H1 (cell line): Measurements from ENCODE around the gene UPK1B. TPM values are rescaled to one million over a fixed set of nuclear protein-coding genes. Genes with fewer than 3 reads are reported as not detected.

ENCODE experiments used
- CTCF ChIP-seq, 3 experiments: IDR thresholded peaks; 1 replicate in 2 of 3; 2 replicates in 1 of 3; pipeline versions ENCODE4 v1.5.1 to v1.6.1; 2011; ENCODE audit warnings: low read length in 3 of 3, mild to moderate bottlenecking in 3 of 3, inconsistent platforms in 2 of 3, low read depth in 1 of 3, moderate library complexity in 1 of 3; ENCODE audit not compliant: insufficient read depth in 1 of 3; ENCODE audit errors: control extremely low read depth in 1 of 3
- GTF2F1 ChIP-seq: IDR thresholded peaks from 2 replicates; pipeline ENCODE4 v1.6.1; 2012; ENCODE audit warnings: low read depth, low read length, improper control_type of control experiment, borderline replicate concordance
- HDAC2 ChIP-seq, 2 experiments: fragments of 300-600 bp in 1 of 2; sonication (generic) in 1 of 2; IDR thresholded peaks; 2 replicates each; pipeline ENCODE4 v1.6.1; 2011 to 2012; ENCODE audit warnings: low read depth in 2 of 2, low read length in 2 of 2, mild to moderate bottlenecking in 2 of 2, moderate library complexity in 2 of 2, borderline replicate concordance in 1 of 2, inconsistent platforms in 1 of 2
- NANOG ChIP-seq: IDR thresholded peaks from 2 replicates; pipeline ENCODE4 v1.6.1; 2011; ENCODE audit warnings: low read length, low read depth, mild to moderate bottlenecking, inconsistent platforms; ENCODE audit not compliant: insufficient read depth, poor library complexity, severe bottlenecking
- POLR2AphosphoS5 ChIP-seq: IDR thresholded peaks from 2 replicates; pipeline ENCODE4 v1.6.1; 2011; ENCODE audit warnings: low read depth, low read length
- RAD21 ChIP-seq, 2 experiments: IDR thresholded peaks in 1 of 2; conservative IDR thresholded peaks in 1 of 2; 2 replicates each; pipeline ENCODE4 v1.6.1; 2011; ENCODE audit warnings: low read depth in 2 of 2, low read length in 2 of 2, improper control_type of control experiment in 1 of 2, inconsistent platforms in 1 of 2, mild to moderate bottlenecking in 1 of 2, moderate library complexity in 1 of 2
- polyA plus RNA-seq, 7 experiments: library from polyadenylated mRNA; depleted of rRNA in 3 of 7; stranded (reverse) in 5 of 7; unstranded in 2 of 7; fragments of >200 nt in 5 of 7; fragments of 200-250 nt in 2 of 7; gene quantifications; 1 replicate in 5 of 7; 2 replicates in 1 of 7; 4 replicates in 1 of 7; pipeline versions ENCODE4 v1.2.1 to v1.2.3, GENCODE V29; 2011 to 2013; ENCODE audit warnings: missing spikeins in 2 of 7, mixed read lengths in 2 of 7
- total RNA-seq: library from RNA; stranded (reverse); fragmentation: NEBNext Ultra II Directional; extraction: Animal tissue kit (Norgen Biotek cat#: 25700); gene quantifications from 2 replicates; pipeline ENCODE4 v1.2.1, GENCODE V29; 2021

Gene UPK1B
- total and polyA plus RNA-seq, 2 of the 8 experiments (the other 6 are each of a cell fraction or from before 2014, with no cell fraction given): 0.67 to 0.68 TPM

GRCh38 chr3:119236756-119237155, 63.4 kb downstream of the UPK1B start (continued):
- TF ChIP-seq CTCF (IDR thresholded peaks at IDR 0.05; ENCODE audit: control extremely low read depth in 1 of 3, insufficient read depth in 1 of 3, low read depth in 1 of 3, low read length in 3 of 3) (no peak), POLR2AphosphoS5 (no peak), GTF2F1 (no peak), NANOG (no peak), RAD21 (IDR thresholded peaks at IDR 0.05 in 1 of 2, conservative IDR thresholded peaks at IDR 0.05 in 1 of 2; ENCODE audit: low read depth in 2 of 2, low read length in 2 of 2) (no peak), HDAC2 (IDR thresholded peaks at IDR 0.05; ENCODE audit: borderline replicate concordance in 1 of 2, low read depth in 2 of 2, low read length in 2 of 2) (no peak)
